NCI-H1092 treated with DMSO at 0.1 percent for 48 hours (cell line): ENCODE data around the gene PGA5.

Experiments used
- DNase-seq: peaks from one replicate; lab custom pipeline; 2025; lab: John Stamatoyannopoulos, UW

PGA5 gene

GRCh38 chr11:61294717-61295595, 54.0 kb downstream of the PGA5 start, which contains the start of gene VWCE:
Gene VWCE (minus strand): TSS chr11:61295316. CDS start chr11:61295037, 279 bp downstream.
- peak; percentile 81 for DNase-seq

GRCh38 chr11:61295596-61295926, 54.6 kb downstream of the PGA5 start:
- DNase-seq = peak; percentile 51

GRCh38 chr11:61297341-61297740, 56.4 kb downstream of the PGA5 start:
- no peak for DNase-seq

GRCh38 chr11:61297746-61298145, 56.8 kb downstream of the PGA5 start:
- DNase-seq = no peak

- no peak for DNase-seq
Measured at GRCh38 chr11:61298663-61299244, 57.8 kb downstream of the PGA5 start.
